ENCODE measurements around the gene RAB44. TPM values are rescaled to one million over a fixed set of nuclear protein-coding genes. Genes with fewer than 3 reads are reported as not detected.

Gene RAB44
- total RNA-seq, 4 donors from 2014 or later, result 0.10 to 0.65 (median 0.26) TPM

DNA sequence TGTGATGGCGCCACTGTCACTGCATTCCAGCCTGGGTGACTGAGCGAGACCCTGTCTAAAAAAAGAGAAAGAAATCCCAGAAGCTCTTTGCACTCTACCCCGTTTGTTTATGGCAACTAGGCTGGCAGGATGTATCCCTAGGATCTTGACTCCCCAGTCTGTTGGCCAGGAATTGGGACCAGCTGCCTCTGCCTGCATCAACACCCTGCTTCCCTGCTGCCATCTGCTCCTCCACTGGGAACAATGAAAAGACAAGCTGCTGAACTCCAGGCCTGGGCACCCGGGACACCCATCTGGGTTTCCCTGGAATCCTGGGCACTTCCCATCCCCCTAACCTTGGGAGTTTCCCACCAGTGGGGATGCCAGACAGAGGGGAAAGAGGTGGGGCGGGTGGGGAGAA is 76.7 kb downstream of the RAB44 start:
- no peak for TF ChIP-seq POLR2A (IDR thresholded peaks at IDR 0.05)
- TF ChIP-seq, protein P1, sequence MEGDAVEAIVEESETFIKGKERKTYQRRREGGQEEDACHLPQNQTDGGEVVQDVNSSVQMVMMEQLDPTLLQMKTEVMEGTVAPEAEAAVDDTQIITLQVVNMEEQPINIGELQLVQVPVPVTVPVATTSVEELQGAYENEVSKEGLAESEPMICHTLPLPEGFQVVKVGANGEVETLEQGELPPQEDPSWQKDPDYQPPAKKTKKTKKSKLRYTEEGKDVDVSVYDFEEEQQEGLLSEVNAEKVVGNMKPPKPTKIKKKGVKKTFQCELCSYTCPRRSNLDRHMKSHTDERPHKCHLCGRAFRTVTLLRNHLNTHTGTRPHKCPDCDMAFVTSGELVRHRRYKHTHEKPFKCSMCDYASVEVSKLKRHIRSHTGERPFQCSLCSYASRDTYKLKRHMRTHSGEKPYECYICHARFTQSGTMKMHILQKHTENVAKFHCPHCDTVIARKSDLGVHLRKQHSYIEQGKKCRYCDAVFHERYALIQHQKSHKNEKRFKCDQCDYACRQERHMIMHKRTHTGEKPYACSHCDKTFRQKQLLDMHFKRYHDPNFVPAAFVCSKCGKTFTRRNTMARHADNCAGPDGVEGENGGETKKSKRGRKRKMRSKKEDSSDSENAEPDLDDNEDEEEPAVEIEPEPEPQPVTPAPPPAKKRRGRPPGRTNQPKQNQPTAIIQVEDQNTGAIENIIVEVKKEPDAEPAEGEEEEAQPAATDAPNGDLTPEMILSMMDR (IDR thresholded peaks at IDR 0.05), result no peak
- DNase-seq (ENCODE audit: low spot score in 2 of 2), result no peak
- WGBS, 2 donors, result 76 to 78% methylated on average over 5 of the region's 5 CpGs
- H3K4me3 ChIP-seq (ENCODE audit: low read depth, poor library complexity, severe bottlenecking), result no peak overlapping the region
- intact Hi-C loops (cut with DNase I; ENCODE audit: low total_unique reads), result loop anchor here (5.0 kb wide), 2 partner anchors 73 to 243 kb away; no protein-coding TSS in a partner anchor

DNA sequence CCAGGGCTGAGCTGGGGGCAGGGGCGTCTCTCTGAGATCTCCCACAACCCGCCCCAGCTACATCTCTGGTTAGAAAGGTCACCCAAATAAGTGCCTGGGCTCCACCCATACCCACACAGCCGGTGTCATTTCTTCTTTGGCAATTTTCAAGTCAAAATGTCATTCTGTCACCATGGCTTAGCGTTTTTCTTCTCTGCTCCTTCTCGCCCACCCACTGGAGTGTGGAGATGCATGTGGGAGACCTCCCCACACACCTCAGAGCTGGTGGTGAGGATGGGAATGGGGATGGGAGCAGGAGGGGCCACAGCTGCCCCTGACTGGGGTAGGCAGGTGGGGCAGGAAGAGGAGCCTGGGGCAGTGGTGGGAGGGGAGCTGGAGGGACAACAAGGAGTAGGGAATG is 78.5 kb downstream of the RAB44 start:
- H3K4me3 ChIP-seq (ENCODE audit: low read depth, poor library complexity, severe bottlenecking), result no peak overlapping the region
- 79% methylated on average over 5 of the region's 5 CpGs for WGBS, 2 donors
- intact Hi-C loops (cut with DNase I; ENCODE audit: low total_unique reads), result no loop called here

DNA sequence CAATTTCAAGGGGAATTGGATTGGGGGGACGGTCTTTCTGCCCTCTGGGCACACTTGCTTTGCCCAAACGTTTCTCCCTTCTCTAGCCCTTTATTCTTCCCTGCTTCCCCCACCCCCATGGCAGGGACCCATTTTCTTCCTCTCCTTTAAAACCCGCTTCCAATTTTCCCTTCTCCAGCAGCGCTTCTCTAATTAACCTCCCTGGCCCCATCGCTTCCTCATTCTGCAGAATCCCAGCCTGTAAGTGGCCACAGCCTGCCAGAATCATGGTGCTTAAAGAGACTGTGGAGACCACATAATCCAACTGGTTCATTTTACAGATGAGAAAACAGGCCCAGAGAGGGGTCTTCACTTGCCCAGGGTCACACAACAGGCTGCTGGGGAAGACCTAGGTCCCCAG is 80.2 kb downstream of the RAB44 start:
- intact Hi-C loops (cut with DNase I; ENCODE audit: low total_unique reads), result no loop called here
- TF ChIP-seq POLR2A (IDR thresholded peaks at IDR 0.05), result no peak
- TF ChIP-seq, protein P1 (IDR thresholded peaks at IDR 0.05), result no peak
- WGBS, 2 donors, result 51 to 55% methylated on average over 5 of the region's 5 CpGs
- DNase-seq (ENCODE audit: low spot score in 2 of 2), result no peak
- no peak overlapping the region for H3K4me3 ChIP-seq (ENCODE audit: low read depth, poor library complexity, severe bottlenecking)

More for the DNA sequence above, 78.5 kb downstream of the RAB44 start:
- DNase-seq (ENCODE audit: low spot score in 2 of 2), result no peak
- TF ChIP-seq, protein P1 (IDR thresholded peaks at IDR 0.05), result no peak
- no peak for TF ChIP-seq POLR2A (IDR thresholded peaks at IDR 0.05)

DNA sequence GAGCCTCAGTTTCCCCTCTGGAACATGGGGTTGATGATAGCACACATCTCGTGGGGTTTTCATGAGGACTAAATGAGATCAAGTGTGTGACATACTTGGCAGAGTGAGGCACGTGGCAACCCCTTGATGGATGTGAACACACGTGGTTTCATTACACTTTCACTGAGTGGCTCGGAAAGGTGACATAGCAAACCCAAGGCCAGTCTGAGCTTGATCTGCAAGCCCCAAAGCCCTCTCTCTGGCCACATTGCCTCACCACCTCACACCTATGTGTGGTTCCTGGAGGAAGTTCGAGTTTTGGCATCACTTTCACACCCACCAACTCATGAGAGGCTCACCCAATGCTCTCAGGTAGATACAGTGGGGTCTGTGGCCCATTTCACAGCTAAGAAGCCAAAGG is 81.6 kb downstream of the RAB44 start:
- 74 to 83% methylated on average over 5 of the region's 5 CpGs for WGBS, 2 donors
- no peak overlapping the region for H3K4me3 ChIP-seq (ENCODE audit: low read depth, poor library complexity, severe bottlenecking)
- no peak for DNase-seq (ENCODE audit: low spot score in 2 of 2)
- TF ChIP-seq POLR2A (IDR thresholded peaks at IDR 0.05), result no peak
- TF ChIP-seq, protein P1 (IDR thresholded peaks at IDR 0.05), result no peak
- intact Hi-C loops (cut with DNase I; ENCODE audit: low total_unique reads), result no loop called here

DNA sequence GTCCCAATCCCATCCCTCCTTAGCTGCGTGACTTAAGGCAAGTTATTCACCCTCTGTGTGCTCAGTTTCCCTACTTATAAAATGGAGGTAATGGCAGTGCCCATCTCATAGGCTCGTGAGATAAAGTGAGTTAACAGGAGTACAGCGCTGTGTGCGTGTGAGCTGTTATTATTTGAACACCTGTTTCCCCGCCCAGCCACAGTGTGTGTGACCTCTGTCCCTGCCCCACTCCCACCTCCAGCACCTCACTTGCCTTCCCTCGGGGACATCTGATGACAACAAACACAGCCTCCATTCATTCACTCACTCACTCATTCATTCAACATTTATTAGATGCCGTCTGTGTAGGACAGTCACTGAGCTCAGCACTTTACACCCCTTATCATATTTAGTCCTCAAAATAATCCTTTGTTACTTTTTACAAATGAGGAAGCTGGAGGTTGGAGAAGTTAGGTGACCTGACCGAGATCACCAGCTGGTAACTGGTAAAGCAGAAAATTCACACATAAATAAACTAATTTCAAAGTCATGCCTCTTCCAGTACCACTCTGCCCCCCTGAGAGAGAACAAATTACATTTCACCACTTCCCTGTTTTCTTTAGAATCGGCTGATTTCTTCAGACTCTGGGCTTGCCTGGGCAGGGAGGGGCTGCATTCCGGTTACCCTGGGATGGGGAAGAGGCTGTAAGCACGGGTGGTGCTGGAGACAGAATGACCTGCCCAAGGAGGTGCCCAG is 83.0 kb downstream of the RAB44 start:
- no peak for TF ChIP-seq POLR2A (IDR thresholded peaks at IDR 0.05)
- TF ChIP-seq, protein P1 (IDR thresholded peaks at IDR 0.05), result no peak
- intact Hi-C loops (cut with DNase I; ENCODE audit: low total_unique reads), result no loop called here
- 65 to 66% methylated on average over 11 of the region's 11 CpGs for WGBS, 2 donors
- DNase-seq (ENCODE audit: low spot score in 2 of 2), result no peak
- no peak overlapping the region for H3K4me3 ChIP-seq (ENCODE audit: low read depth, poor library complexity, severe bottlenecking)

DNA sequence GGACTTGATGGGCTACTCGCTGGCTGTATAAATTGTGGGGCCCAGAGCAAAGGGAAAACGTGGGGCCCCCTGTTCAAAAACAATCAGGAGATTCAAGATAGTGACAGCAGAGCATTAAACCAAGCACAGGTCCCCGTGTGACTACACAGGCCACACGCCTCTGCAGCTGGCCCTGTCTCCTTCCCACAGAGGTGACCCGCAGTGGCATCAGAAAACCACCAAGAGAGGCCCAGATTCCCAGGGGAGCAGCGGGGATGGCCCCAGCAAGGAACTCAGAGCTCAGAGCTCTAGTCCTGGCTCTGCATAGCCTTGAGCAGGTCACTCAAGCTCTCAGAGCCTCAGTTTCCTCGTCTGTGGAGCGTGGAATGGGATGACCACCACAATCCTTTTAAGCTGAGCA is 84.0 kb downstream of the RAB44 start:
- intact Hi-C loops (cut with DNase I; ENCODE audit: low total_unique reads), result no loop called here
- DNase-seq (ENCODE audit: low spot score in 2 of 2), result no peak
- no peak for TF ChIP-seq POLR2A (IDR thresholded peaks at IDR 0.05)
- TF ChIP-seq, protein P1 (IDR thresholded peaks at IDR 0.05), result no peak
- 82 to 88% methylated on average over 7 to 8 of the region's 8 CpGs for WGBS, 2 donors
- no peak overlapping the region for H3K4me3 ChIP-seq (ENCODE audit: low read depth, poor library complexity, severe bottlenecking)

All from lower leg skin (tissue), 4 donors.